Stimulated activated CD4-positive, alpha-beta T cell treated with anti-CD3 and anti-CD28 coated beads, Interleukin-12 subunit alpha, Interleukin-12 subunit beta, amount 100 ng/mL, for 24 hours (primary cell): Measurements from ENCODE around the gene CLDN7.

ENCODE experiments used
- DNase-seq, 2 experiments: peaks; one replicate each; pipeline ENCODE4 v3.0.0-alpha.2; 2020; ENCODE audit warnings: low read depth in 2 of 2

Gene CLDN7, protein sequence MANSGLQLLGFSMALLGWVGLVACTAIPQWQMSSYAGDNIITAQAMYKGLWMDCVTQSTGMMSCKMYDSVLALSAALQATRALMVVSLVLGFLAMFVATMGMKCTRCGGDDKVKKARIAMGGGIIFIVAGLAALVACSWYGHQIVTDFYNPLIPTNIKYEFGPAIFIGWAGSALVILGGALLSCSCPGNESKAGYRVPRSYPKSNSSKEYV

DNA sequence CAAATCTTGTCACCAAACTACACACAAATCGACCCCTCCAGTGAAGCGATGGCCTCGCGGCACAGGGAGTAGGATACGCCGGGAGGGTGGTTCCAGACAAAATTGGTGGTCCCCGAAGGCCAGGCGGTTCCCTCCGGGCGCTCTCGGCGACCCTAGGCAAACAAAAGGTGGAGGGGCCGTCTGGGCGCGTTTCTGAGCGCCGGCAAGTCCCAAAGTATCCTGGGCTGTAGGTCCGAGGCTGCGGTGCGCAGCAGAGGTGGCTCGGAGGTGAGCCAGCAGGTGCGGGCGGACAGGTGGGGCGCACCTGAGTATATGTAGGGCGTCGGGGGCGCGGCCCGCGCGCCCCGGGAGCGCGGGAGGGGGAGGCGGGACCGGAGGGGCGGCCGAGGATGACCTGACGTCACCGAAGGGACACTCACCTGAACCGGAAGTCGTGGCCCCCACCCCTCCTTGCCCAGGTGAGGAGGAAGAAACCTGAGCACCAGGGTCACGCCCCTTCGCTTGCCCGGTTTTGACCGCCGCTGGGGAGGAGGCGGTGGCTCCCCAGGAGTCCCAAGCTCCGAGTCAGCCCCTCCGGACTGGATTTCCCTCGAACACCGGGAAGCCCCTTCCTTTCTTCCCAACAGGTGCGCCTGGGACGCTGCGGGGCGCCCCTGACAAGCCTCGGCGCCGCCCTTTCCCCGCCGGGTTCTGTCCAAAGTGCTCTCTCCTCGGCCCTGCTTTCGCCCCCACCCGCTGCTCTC is at the start of gene CLDN7:
TSS of gene CLDN7 (minus strand) at position 287 of the 743 bp plus-strand sequence. CDS start 435 bp downstream, outside the sequence.
- DNase-seq: no peak

DNA sequence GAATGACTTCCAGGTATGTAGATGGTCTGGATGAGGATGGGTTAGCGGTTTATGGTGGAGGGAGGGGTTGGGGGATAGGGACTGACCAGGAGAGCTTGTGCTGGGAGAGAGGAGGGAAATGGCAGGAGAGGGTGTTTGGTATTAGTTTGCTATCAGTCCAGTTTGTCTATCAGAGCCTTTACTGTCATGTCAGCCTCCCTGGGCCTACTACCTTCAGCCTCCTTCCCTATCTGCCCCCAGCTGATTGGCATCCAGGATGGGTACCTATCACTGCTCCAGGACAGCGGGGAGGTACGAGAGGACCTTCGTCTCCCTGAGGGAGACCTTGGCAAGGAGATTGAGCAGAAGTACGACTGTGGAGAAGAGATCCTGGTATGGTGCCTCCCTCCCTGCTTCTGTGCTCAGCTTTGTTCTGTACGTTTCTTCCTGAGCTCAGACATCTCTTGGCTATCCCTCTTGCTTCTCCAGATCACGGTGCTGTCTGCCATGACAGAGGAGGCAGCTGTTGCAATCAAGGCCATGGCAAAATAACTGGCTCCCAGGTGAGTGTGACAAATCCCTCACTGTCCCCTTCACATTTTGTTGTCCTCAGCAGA is 48.9 kb upstream of the CLDN7 start:
- no peak for DNase-seq

DNA sequence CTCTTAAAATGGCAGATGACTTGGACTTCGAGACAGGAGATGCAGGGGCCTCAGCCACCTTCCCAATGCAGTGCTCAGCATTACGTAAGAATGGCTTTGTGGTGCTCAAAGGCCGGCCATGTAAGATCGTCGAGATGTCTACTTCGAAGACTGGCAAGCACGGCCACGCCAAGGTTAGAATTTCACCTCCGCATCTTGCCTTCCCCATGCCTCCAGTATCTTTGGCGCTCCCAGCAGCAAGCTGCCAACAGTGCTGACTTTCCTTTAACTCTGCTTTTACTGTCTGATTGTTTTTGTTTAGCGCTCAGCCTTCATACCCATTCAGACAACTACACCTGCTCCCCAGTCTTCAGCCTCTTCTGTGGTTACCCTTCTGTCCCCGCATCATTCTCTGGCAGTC is 47.4 kb upstream of the CLDN7 start:
- no peak for DNase-seq

DNA sequence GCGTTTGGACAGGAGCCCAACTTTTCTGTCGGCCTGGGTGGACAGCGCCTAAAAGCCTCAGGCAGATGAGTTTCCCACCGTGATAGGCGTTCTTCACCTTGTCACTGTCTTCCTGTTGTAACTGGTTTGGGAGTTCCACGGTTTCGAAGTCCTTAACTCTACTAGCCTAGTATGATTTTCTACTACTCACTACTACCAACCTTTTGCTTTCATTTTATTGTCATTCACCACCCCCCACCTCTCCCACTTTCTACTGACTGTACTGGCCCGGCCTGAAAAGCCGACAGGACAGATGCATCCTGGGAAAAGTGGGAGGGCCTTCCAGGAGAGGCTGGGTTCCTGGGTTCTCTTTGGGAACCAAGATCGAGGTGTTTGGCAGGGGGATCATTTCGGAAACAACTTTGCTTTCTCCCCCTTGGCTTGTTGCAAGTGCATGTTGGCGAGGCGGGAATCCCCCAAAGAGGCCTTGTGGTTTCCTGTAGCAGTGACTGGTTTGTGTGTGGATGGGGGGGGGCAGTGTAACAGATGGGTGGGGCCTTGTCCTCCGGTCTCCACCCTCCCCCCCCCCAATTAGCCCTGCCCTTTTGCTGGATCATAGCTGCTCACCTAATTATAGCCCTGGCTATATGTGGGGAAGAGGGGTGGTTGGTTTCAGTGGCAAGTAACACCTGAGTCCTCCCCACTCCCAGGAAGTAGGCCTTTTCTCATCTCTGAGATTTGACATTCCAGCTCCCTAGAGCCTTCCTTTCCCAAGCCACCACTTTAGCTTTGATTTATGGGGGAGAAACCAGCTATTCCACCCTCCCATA is 46.6 kb upstream of the CLDN7 start:
- peak; percentile 68 to 77 for DNase-seq

DNA sequence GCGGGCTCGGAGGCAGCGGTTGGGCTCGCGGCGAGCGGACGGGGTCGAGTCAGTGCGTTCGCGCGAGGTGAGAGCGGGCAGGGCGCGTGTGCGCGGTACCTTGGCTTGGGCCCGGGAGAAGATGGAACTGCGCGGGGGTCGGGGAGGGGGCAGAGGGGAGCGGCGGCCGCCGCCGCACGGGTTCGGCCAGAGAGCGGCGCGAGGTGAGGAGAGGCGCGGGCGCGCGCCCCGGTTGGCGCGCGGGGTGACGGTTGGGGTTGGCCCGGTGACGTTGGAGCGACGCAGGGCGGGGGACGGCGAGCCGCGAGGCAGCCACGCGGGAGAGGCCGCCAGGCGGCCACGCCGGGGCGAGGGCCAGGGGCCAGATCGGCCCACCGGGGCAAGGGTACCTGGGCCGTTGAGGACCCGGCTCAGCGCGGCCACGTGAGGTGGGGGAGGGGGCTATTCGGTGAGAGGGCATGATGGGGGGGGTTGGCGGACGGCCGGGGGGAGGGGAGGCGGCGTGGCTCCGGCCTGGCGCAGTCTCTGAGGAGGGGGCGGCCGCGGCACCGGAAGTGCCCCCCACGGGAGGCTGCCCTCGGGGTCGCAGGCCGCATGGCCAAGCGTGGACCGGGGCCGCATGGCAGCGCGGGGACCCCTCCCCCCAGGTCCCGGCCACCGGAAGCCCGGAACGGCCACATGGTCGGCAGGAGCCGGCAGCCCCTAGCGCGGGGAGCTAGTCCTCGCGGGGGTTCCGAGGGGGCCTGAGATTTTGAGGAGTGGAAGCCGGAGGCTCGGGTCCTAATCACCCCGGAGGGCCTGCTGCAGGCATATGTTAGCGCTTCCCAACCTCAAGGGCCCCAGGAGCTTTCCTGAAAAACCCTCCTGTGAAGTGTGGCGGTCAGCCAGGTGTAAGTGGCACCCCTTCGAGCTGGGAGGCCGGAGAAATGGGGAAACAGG is 45.7 kb upstream of the CLDN7 start:
- DNase-seq: peak in 1 of 2 experiments; percentile 30

DNA sequence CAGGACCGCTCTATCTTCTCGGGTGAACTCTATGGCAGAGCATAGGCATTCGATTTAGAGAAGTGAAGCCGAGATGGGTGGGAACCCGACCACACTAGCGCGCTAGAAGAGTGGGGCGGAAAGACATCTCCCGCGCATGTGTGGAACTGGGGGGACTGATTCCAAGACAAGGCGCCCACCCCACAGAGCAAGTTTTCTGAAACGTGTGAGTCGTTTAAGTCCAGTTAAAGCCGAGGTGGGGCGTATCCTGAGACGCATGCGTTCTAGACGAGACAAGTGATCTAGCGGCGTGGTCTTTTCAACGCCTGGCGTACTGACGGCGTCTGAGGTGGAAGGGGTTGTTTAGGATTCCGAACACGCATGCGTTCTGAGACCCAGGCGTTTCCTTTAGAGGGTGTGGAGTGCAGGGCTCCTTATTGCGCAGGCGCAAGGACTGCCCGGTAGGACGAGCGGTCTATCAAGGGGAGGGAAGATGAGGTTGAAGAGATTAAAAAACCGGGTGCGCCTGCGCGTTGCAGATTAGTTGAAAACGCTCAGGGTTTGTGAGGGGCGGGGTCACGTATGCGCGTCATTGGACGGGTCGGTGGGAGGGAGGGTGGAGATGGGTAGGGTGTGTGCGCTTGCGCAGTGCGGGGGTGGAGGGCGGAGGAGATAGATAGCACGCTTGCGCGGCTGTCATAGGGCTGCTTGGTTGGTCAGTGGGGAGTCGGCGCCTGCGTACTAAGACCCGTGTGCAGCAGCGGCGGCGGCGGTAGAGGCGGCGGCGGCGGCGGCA is 44.8 kb upstream of the CLDN7 start, which contains the start of gene EIF5A:
TSS of gene EIF5A (plus strand) at position 718 of the 775 bp plus-strand sequence. CDS start 2,008 bp downstream, outside the sequence.
- DNase-seq: peak; percentile 100

DNA sequence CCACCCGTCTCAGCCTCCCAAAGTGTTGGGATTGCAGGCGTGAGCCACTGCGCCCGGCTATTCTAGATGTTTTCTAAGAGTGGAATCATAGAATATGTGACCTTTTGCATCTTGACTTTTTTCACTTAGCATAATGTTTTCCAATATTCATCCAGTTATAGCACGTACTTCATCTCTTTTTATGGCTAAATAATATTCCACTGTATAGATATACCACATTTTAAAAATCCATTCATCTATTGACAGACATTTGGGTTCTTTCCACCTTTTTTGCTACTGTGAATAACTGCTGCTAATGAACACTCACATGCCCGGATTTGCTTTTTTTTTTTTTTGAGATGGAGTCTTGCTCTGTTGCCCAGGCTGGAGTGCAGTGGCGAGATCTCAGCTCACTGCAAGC is 41.9 kb upstream of the CLDN7 start:
- DNase-seq: no peak

DNA sequence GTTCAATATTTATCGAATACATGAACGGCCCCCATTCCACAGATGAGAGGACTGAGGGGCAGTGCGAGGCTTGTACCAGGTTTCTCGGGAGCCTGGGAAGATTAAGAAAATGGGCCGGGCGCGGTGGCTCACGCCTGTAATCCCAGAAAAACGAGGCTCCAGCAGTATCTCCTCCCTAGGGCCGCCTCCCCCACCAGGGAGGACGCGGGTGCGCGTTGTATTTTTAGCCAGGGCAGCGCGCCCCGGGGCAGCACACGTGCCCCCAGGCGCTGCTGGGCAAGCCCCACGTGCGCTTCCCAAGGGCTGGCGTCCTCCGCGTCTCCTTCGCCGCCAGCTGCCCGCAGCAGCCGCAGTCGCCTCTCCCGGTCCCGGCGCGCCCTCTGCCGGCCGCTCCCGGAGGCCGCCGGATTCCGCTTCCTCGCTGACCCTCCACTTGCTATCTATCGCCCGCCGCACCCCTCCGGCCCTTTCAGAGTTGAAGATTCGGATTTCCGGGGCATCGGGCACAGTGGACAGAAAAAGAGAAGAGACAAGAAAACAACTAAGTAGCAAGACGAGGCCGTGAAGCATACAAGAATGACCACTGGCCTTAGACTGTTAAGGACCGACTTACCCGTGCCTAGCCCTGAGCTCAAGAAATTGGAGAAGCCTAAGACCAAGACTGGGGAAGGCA is 34.0 kb upstream of the CLDN7 start:
- DNase-seq: peak in 1 of 2 experiments; percentile 65

DNA sequence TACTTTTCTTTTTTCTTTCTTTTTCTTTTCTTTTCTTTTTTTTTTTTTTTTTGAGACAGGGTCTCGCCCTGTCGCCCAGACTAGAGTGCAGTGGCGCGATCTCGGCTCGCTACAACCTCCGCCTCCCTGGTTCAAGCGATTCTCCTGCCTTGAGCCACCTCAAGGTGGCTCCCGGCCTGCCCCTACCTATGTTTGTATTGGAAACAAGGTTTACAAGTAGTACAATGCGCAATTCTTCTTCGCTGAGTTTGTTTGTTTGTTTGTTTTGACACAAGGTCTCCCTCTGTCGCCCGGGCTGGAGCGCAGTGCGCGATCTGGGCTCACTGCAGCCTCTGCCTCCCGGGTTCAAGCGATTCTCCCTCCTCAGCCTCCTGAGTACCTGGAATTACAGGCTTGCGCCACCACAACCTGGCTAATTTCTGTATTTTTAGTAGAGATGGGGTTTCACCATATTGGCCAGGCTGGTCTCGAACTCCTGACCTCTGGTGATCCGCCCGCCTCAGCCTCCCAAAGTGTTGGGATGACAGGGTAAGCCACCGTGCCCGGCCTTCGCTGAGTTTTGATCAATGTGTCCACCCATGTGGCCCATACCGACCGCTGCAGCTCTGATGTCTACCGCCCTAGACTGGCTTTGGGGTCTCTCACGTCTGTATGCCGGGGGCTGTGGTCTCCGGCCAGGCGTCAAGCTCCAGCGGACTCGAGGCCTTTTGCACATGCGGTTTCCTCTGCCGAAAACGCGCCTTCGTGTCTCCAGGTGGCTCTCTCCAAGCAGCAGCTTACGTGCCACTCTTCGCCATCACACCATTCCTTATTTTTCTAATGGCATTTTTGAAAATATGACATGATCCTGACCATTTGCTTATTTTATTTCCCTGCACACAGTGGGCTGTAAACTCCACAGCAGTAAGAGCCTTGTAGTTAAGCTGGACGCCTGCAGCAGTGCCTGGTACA is 33.2 kb upstream of the CLDN7 start:
- DNase-seq: no peak

DNA sequence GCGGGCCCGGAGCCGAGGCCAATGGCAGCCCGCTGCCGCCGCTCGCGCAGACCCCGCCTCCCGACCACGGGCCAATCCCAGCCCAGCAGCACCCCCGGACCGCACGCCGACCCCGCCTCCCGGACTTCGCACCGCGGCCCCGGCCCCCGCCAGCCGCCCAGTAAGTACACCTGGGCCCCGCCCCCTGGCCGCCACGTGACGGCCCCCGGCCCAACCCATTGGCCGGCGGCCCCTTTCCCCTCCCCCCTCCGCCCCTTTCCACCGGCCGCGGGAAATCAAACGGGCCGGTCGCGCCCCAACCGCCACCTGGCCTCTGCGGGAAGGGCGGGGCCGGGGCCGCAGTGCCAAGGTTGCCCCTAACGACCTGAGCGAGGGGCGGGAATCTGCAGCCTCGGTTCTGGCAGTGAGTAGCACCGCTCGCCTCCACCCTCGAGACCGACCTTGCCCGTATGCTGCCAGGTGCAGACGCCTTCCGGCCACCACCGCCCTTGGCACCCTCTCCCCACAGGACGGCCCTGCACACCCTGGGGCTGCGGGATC is 32.4 kb upstream of the CLDN7 start, which contains the start of gene YBX2:
TSS of gene YBX2 (minus strand) at position 26 of the 540 bp plus-strand sequence. CDS start 139 bp downstream, outside the sequence.
- DNase-seq: peak; percentile 31 to 65

DNA sequence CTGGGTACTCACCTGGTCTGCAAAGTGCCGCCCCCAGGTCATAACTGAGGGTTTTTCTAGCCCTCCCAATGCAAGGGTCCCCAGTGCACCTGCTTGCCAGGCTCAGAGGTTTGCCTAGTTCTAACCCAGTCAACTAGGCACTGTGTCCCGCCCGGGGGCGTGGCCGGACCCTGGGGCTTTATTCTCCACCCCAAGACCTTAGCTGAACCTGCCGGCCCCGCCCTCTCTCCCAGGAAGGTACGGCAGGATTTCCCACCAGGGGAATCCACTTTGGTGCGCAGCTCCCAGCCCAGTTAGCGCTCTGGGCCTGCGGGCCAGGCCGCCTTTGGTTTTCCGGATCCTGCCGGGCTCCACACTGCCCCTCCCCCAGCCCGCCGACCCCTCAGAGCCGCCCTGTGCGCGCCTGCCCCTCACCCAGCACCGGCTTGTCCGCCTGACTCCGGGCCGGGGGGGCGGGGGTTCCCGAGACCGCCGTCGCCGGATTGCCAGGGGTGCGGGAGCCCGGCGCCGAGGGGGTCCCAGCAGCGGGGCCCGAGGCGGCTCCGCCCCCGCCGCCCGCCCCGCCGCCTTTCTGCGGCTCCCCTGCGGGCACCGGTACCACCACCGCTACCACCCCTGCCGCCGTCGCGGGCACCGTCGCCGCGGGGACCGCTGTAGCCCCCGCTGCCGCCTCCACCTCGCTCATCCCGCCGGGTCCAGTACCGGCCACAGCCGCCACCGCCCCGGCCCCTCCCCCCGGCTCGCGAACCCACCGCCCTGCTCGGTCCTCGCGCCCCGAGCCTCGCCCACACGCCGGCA is 31.7 kb upstream of the CLDN7 start:
- no peak for DNase-seq

DNA sequence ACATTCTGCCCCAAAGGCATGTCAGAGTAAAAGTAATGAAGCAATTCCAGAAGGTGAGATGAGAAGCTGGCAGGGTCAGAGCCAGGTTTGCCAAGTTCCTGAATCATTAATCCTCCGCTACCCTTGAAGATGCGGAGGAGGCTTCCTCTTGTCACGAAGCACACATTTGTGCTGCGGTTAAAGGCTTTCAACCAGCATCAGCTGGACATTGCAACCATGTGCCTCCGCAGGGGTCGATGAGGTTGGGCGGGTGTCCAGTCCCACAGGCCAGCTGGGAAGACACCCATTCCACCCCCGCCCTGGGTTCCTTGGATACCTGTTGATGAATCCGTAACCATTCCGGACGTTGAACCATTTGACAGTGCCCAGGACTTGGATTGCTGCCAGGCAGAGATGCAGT is 30.9 kb upstream of the CLDN7 start:
- no peak for DNase-seq

DNA sequence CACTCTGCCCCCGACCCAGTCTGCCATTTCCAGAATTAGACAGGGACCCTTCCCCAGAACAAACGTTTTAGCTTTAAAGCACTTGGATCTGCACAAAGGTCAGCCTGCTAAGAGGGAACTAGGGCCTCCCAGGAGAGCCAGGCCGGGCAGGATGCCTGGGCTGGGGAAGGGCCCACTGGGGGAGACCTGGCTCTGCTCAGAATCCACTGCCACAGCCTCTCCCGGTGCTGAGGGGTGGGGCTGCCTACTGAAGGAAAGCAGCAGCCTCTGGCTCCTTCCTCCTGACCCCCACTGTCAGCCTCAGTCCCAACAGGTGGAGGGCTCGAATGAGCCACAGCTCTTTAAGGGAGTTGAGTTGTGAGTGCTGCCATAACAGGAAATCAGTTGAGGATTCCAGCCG is 30.5 kb upstream of the CLDN7 start:
- DNase-seq: no peak

DNA sequence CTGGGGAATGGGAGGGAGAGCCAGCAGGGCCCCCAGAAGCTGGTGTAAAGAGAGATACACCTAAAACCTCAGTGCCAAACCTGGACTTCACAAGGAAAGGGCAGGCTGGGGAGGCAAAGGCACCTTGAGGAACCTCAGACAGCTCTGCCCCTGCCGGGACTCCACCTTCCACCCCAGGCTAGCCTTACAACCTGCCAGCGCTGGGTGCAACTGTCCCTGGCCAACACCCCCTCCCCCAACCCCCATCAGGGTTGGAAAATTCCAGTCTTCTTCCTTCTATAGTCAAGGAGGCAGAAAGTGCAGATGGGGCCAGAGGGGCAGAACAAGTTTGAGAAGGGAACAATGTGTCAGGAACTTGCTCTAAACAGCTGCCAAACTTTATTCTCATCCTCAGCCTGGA is 29.9 kb upstream of the CLDN7 start:
- DNase-seq: no peak

DNA sequence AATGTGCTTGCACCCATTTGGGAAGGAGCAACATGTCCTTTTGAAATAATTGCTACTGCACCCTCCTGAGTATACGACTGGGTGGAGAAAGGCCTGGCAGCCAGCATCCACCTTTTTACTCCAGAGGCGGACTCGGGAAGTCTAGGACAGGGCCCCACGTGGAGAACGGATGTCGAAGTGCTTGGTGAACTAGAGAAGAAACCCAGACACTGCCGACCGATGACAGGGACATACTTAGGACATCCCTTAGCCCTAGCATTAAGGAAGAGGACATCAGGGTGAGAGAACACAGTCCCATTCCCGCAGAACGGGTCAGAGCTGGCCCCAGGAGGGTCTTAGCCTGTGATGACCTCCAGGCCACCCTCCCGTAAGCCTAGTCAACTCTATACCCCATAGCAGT is 28.4 kb upstream of the CLDN7 start:
- DNase-seq: no peak

DNA sequence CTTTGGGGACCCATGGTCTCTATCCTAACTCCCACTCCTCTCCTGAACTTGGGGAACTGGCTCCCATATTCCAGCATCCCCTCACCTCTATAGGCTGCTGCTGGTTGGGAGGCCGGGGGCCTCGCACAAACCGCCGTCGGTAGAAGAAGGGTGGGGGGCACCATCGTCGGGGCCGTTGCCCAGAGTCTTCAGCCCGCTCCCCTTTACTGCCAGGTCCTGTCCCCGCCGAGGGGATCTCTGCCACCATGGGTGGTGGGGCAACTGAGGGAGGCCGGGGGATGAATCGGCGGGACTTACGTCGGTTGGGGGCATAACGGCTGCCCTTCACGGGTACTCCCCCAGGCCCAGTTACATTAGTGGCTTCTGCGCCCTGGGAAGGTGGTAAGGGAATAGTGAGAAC is 27.9 kb upstream of the CLDN7 start:
- DNase-seq: no peak
